T47D (cell line): ENCODE measurements around the gene TM9SF2.
"Not testable (repeated sequence)": the region's sequence is repeated elsewhere in the genome, so short reads cannot be mapped to it uniquely, and the experiment has no call there.

Source experiments
- DNase-seq, 2 experiments: peaks; one replicate each; pipeline versions ENCODE4 v3.0.0 to v3.0.0-alpha.2; 2011 to 2012; ENCODE audit warnings: low read depth in 1 of 2, low spot score in 1 of 2
- JUND ChIP-seq: IDR thresholded peaks from 2 replicates; pipeline ENCODE4 v1.6.1; 2012; ENCODE audit warnings: low read depth
- in situ Hi-C: cut with HindIII; loops from 2 replicates; pipeline ENCODE4 v1.10.0; 2016; ENCODE audit warnings: low sequenced_read_pairs, low pct_unique_long_range_greater_than_20kb

TM9SF2 gene, protein sequence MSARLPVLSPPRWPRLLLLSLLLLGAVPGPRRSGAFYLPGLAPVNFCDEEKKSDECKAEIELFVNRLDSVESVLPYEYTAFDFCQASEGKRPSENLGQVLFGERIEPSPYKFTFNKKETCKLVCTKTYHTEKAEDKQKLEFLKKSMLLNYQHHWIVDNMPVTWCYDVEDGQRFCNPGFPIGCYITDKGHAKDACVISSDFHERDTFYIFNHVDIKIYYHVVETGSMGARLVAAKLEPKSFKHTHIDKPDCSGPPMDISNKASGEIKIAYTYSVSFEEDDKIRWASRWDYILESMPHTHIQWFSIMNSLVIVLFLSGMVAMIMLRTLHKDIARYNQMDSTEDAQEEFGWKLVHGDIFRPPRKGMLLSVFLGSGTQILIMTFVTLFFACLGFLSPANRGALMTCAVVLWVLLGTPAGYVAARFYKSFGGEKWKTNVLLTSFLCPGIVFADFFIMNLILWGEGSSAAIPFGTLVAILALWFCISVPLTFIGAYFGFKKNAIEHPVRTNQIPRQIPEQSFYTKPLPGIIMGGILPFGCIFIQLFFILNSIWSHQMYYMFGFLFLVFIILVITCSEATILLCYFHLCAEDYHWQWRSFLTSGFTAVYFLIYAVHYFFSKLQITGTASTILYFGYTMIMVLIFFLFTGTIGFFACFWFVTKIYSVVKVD

DNA sequence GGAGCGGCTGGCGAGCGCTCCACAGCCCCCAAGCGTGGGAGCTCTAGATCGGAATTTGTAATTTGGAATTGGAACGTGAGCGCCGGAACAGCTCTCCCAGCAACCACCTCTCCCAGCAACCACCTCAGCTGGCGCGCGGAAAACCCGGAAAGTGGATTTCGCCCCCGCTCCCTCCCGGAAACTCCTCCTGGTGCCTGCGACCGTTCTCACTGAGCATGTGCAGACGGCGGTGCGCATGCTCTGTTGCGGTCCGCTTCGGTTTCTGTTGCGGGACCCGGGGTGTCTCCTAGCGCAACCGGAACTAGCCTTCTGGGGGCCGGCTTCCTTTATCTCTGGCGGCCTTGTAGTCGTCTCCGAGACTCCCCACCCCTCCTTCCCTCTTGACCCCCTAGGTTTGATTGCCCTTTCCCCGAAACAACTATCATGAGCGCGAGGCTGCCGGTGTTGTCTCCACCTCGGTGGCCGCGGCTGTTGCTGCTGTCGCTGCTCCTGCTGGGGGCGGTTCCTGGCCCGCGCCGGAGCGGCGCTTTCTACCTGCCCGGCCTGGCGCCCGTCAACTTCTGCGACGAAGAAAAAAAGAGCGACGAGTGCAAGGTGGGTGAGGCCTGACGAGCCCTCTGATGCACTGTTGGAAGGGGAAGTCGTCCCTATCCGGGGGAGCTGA, at the start of gene TM9SF2:
Gene TM9SF2, plus strand, starts transcription at position 289 of the 664 bp plus-strand sequence. Its CDS starts 135 bp downstream, at position 424.
- peak; percentile 88 to 97 for DNase-seq
- in situ Hi-C loops: no loop called here
- TF ChIP-seq JUND: no peak; the same call in 1 of the 2 replicates

DNA sequence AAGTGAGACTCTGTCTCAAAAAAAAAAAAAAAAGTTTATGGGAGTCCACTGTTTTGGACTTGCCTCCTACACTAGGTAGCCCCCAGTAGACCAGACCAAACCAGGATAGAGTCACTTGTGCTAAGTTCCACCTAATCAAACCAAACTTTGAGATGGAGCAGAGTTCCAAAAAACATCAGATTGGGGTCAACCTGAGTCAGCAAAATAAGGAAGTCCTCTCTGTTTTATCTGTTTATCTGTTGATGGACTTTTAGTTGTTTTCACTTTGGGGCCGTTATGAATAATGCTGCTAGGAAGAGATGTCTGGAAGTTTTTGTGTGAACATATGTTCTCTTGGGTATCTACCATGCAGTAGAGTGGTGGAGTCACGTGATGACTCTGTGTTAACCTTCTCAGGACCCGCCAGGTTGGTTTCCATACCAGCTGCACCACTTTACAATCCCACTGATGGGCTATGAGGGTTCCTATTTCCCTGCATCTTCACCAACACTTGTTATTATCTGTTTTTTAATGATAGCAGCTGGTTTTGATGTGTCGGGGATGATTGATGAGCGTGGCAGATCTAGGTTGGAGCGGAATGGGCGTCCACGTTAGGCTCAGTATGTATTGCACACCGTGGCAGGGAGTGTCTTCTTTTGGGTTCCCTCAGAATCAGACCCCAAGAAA, 46.6 kb upstream of the TM9SF2 start:
- in situ Hi-C loops: no loop called here
- TF ChIP-seq JUND: no peak
- no peak for DNase-seq

DNA sequence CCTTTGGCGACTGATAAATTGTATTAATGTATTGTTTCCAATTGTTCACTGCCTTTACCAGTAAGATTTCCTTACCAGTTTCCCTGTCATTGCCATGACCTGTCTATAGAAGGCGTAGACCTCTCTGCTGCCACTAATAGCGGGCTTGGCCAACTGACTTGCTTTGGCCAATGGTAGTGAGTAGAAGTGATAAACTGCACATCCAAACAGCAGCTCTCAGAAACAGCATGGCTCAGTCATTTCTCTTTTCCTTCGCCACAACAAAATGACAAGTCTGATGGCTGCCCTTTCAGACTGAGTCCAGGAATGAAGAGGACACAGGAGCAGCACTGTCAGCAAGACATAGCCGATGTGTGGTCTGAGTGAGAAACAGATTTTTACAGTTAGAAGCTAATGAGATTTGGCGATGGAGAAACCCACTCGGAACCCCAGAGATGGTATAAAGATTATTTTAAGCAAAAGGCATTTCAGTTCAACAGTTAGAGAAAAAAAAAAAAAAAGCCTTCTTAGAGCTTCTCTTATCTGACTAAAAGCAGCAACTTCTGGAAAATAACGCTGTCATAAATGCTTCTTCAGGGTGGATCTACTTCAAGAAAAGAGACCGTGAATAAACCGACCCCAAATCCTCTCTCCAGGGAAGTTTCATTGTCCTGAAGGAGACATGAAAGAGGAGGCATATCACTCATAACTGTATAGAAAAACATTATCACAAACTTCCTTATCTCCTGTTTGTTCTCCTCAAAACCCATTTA, 42.0 kb upstream of the TM9SF2 start:
- TF ChIP-seq JUND: no peak
- in situ Hi-C loops: no loop called here
- DNase-seq: no peak

DNA sequence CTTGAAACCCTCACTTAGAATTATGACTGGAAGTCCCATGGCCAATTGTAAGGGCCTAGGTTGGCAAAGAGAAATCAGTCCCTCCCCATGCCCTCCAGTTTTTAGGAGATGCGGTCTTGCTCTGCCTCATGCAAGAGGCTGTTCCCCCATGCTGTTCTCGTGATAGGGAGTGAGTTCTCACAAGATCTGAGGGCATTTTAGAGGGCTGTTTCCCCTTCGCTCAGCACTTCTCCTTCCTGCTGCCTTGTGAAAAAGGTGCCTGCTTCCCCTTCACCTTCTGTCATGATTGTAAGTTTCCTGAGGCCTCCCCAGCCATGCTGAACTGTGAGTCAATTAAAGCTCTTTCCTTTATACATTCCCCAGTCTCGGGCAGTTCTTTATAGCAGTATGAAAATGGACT, 40.5 kb upstream of the TM9SF2 start:
- in situ Hi-C loops, DNase-seq: not testable (repeated sequence)

DNA sequence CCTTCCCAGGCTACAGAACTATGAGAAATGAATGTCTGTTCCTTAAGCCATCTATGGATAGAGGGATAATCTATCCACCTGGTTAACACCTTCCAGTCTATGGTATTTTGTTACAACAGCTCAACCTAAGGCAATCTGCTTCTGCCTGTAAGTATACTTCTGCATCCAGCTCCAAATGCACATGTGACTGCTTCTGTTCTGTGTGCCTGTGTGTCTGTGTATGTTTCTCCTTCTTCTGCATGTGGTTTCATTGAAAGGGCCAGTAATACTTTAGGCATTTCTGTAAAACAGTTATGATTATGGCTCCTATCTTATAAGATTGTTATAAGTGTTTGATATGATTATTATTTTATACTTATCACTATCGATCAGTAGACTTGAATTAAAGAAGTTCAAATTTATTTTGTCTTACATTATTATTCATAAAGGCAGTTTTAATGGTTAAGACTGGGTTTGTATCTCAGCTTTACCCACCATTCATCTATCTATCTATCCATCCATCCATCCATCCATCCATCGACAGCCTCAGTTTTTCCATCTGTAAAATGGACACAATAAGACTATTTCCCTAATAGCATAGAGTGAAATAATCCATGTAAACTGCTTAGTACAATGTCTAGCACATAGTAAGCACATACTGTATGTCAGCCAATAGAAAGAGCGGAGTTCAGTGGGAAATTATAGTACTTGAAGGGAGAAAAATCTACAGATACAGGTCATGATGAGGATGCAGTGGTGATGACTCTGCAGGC, 37.5 kb upstream of the TM9SF2 start:
- no peak for TF ChIP-seq JUND
- in situ Hi-C loops: no loop called here
- DNase-seq: no peak

DNA sequence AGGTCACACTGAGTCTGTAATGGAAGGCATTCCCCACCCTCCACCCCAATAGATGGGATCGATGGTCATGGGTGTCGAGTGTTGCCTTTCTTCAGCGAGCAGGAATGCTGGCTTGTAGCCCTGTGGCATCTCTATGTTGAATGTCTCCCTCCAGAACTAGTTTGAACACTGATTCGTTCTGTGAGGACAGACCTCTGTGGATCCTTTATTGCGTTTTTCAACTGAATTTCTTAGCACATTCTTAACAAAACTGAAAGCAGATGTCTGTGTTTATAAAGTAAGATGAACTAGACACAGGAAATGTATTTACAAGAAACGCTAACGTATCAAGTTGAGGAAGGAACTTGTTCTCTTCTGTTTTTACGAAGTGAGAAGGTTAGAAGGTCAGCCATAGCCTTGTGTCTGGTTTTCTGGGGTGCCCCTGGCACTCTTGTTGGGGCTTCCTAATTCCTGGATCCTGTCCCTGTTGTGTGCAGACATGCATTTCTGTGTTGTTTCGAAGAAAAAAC, 36.8 kb upstream of the TM9SF2 start:
- in situ Hi-C loops: no loop called here
- no peak for DNase-seq
- no peak for TF ChIP-seq JUND

DNA sequence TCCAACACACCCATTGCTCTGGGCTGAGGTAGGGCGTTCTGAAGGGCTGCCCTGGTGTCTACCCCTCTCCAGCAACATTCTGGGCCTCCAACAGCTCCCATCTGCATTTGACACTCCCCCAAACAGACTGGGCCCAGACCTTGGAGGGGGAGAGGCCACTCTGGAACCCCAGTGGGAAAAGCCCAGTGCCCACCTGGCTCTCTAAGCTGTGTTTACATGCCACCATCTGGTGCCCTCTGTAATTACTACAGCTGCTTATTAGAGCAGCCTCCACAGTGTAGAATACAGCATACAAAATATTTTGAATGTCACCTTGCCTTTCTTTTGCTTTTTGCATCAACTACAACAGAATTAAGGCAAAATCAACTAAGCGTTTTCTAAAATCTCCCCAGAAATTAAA, 35.8 kb upstream of the TM9SF2 start:
- DNase-seq: no peak
- TF ChIP-seq JUND: no peak
- in situ Hi-C loops: no loop called here

DNA sequence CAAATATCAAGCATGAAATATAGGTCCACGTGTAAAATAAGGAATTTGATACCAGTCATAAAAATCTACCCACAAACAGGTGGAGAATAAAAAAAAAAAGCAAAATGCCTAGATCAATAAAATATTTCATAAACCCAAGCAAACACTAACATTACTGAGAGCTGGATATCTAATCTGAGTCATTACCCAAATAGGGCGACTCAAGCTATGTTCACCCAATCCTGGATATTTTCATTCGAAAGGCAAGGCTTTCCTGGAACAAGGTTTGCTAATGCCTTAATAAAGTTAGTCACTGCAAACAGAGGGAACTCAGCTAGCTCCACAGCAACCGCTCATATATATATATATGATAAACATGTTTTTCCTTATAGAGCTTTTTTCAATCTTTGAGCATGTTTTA, 33.5 kb upstream of the TM9SF2 start:
- in situ Hi-C loops: no loop called here
- DNase-seq: no peak

DNA sequence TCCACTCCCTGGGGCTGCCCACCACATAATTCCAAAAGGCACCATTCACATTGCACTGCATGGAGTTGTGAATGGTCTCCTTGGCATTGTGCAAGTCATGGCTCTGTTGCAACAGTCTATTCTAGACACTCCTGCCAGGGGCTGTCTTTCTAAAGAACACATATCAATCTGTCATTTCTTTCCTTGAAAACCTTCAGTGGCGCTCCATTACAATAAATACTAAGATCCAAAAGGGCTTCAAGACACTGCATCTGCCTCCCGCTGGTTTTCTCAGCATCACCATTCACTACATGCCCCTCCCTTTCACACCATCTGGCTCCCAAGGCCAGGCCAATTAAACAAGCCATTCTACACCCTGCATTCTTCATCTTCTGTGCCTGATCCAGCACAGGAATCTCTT, 32.2 kb upstream of the TM9SF2 start:
- in situ Hi-C loops: no loop called here

More for the DNA sequence above, 33.5 kb upstream of the TM9SF2 start:
- TF ChIP-seq JUND: no peak

DNA sequence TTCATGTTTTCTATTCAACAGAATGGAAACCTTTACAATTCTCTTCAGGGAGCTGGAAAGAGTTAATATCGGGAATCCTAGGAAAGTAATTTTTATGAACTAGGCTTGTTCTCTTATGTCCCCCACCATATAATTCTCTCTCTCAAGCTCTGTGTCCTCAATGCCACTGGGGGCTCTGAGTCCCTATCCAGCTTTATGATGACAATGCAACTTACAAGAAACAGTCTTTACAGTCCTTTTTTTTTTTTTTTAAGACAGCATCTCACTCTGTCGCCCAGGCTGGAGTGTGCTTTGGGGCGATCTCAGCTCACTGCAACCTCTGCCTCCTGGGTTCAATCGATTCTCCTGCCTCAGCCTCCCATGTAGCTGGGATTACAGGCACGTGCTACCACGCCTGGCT, 31.2 kb upstream of the TM9SF2 start:
- DNase-seq: no peak
- in situ Hi-C loops: no loop called here
- no peak for TF ChIP-seq JUND

More for the DNA sequence above, 32.2 kb upstream of the TM9SF2 start:
- TF ChIP-seq JUND: no peak
- no peak for DNase-seq
